Measurements from ENCODE around the gene VNN1.

The VNN1 gene, protein sequence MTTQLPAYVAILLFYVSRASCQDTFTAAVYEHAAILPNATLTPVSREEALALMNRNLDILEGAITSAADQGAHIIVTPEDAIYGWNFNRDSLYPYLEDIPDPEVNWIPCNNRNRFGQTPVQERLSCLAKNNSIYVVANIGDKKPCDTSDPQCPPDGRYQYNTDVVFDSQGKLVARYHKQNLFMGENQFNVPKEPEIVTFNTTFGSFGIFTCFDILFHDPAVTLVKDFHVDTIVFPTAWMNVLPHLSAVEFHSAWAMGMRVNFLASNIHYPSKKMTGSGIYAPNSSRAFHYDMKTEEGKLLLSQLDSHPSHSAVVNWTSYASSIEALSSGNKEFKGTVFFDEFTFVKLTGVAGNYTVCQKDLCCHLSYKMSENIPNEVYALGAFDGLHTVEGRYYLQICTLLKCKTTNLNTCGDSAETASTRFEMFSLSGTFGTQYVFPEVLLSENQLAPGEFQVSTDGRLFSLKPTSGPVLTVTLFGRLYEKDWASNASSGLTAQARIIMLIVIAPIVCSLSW

DNA sequence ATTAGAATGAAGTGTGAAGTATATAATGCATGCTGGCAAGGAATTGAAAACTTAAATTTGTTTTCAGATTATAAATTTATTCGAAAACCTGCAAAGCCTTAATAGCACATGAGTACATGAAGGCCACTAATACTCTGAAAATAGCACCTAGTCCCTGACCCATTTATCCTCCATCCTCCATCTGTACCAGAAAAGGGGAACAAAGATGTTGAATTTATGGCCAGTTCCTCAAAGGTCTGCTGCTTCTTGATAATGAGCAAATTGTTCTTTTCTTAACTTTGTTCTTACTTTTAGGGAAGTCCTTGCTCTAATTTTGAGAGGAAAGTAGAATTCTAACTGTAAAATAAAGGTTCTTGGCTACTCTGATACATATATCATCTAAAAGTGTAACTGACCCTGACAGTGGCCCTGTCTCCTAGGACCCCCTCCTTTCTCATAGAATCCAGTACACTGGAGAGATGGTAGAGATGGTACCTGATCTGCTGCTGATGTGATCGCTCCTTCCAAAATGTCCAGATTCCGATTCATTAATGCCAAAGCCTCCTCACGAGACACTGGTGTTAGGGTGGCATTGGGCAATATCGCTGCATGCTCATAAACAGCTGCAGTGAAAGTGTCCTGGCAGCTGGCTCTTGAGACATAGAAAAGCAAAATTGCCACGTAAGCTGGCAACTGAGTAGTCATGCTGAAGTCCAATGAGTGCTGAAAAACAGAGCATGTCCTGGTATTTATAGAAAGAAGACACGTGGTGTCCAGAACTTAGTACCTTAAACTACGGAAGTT lies at the start of gene VNN1:
Gene VNN1, minus strand, starts transcription at position 704 of the 783 bp plus-strand sequence. Its CDS starts 20 bp downstream, at position 684.
- DNase-seq: no peak

DNA sequence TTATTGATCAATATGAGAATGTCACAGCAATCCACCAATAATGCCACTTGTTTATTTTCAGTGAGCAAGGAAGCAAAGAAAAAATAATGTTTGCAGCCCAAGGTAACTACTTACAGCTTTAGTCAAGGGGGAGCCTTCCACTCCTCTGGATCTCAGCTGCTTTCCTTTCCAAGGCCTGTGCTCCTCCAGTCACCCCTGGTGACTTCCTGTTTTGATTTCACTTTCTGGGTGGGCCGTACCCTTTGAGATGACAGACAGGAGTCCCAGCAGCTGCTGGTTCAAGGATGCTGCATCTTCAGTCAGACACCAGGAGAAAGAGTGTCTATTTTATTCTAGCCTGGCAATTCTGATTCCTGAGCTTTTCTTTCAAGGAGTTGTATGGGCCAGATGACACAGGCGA lies 49.4 kb upstream of the VNN1 start:
- no peak for DNase-seq

DNA sequence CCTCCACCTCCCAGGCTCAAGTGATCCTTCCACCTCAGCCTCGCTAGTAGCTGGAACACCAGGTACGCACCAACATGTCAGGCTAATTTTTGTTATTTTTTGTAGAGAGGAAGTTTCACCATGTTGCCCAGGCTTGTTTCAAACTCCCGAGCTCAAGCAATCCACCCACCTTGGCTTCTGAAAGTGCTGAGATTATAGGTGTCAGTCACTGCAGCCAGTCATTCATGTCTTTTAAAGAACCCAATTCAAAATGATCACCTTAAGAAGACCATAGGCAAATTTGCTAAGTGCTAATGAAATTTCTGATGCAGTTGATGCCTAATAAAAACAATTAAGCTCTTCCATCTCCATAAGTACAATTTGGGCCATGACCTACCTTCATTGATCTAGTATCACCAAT lies 46.4 kb upstream of the VNN1 start:
- DNase-seq: no peak

DNA sequence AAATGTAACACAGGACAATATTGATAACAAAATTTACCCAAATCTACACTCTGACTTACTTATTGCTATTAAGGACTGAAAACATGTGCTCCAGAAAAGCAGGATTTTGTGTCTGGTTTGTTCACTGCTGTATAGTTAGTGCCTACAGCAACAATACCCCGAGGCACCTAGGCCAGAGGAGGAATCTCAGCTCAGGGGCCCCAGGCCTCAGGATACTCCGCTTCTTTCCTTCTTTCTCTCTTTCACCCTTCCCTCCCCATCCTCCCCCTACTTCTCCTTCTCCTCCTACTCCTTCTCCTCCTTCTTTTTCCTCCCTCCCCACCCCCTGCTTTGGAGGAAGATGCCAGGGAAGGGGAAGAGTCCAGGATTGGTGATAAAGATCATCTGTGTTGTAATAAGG lies 44.8 kb upstream of the VNN1 start:
- no peak for DNase-seq

DNA sequence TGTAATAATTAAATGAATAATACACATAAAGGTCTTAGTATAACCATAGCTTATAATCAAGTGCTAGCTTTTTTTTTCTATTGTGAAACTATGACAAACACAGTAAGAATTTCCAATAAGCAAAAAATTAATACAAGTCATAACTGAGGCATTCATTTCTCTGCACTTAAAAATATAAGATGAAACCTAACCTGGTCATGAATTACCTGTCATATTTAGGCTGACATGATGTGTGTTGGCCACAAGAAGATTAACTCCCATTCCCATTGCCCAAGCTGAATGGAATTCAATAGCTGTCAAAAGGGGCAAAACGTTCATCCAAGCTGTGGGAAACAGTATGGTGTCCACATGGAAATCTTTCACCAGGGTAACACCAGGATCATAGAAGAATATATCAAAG lies 38.4 kb upstream of the VNN1 start:
- DNase-seq: no peak

DNA sequence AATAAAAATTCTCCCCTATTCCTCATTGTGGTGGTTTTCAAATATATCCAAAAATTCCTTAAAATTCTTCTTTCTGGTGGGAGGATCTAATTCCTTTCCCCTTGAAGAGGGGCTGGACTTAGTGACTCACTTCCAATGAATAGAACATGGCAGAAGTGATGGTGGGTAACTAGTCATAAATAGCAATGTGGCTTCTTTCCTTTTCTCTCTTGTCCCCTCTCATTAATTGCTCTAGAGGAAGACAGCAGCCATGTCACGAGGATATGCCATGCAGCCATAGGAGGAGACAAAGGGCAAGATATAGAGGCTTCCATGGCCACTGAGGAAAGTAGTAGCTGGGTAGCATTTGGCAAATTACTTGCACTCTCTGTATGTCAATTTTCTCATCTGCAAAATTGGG lies 38.0 kb upstream of the VNN1 start:
- no peak for DNase-seq

DNA sequence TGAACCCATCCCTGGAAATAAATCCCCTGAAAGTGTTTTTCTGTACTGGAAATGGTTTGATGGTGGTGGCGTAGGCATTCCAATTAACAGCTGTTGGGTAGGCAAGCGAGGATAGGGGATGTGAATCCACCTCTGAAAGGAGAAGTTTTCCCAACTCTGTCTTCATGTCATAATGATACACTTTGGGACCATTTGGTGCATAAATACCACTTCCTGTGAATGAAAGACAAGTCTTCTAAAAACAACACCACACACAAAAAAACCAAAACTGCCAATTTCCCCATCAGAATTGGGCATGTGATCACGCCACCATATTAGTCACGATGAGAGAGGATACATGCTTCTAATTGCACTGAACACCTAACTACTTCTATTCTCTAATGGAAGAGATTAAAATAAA lies 37.5 kb upstream of the VNN1 start:
- no peak for DNase-seq

DNA sequence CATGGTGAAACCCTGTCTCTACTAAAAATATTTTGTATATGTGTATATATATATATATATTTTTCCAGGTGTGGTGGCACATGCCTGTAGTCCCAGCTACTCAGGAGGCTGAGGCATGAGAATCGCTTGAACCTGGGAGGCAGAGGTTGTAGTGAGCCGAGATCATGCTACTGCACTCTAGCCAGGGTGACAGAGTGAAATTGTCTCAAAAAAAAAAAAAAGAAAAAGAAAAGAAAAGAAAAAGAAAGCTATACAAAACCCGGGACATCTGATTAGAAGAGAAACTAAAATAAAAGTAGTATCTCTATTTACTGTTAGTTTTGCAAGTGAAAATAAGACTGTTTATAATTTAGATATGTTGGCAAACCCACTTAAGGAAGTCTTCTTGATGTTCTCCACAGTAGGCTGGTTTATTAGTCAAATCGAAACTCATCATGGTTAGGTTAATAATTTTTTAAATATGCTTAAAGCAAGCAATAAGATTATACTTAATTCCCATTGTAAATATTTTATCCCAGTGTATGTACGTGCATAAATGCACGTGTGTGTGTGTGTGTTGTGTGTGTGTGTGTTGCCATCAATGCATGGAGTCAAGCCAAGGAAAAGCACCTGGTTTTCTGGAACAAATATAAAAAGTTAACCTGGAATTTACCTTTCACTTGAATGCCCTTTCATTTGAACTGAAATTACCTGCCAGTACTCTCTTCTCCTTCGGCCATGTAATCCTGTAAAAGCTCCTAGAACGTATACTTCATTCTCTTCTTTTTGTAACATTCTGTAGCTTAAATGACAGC lies 36.8 kb upstream of the VNN1 start:
- DNase-seq: no peak

DNA sequence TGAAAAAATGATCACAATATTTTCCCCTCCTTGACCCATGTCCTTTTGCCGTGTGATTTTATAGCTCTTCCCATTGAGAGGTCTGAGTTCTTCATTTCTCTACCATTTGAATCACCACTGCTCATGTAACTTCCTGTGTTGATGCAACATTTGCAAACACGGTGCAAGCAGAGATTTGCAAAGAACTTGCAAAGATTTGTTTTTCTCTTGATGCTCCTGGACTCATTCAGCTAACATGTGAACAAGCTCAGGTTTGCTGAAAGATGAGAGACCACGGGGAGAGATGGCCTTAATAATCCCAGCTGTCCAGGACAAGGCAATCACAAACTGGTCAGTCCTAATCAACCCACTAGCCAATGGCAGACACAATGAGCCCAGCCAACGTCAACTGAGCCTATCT lies 35.3 kb upstream of the VNN1 start:
- DNase-seq: no peak

DNA sequence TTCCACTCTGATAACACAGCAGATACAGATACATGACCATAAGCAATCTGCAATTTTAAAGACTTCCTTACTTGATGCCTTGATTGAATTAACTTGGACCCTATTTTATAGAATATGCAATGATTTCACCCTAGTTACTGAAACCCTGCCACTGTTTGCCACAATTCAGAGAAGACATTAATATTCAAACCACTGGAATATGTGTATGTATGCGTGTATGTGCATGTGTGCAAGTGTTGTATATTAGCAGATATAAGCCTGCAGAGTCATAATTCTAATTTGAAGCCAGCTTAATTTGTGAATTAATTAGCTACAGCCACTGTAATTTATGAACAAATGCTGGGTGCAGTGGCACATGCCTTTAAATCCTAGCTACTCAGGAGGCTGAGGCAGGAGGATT lies 34.6 kb upstream of the VNN1 start:
- DNase-seq: no peak

DNA sequence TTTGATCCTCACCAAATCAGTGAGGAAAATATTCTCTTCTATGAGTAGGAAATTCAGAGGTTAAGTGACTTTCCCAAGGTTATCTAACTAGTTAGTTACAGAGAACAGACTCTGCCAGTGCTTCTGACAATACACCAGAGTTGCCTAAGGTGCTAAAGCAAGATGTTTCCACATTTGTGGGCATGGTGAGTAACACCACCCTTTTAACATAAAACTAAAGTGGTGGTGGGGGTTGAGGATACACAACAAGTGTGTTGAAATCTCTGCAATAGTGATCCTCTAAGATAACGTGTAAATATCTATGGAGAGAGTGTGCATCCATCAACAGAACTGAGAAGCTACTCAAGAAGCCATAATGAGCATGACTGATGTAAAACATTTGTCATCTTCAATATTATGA lies 32.2 kb upstream of the VNN1 start:
- no peak for DNase-seq

DNA sequence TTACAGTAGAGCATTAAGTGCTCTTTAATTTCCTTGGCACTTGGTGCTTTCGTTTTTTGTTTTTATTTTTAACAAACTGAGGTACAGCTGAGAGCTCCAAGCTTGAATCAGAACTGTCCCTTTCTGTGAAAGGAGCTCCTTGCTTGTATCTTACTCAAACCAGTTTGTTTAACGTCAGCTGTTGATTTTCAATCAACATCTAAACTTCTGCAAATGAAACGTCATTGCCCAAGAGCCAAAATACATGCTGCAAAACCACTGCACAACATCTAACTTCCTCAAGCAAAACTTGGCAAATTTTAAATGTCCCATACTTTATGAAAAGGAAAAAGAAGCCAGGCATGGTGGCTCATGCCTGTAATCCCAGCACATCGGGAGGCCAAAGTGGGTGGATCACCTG lies 28.6 kb upstream of the VNN1 start:
- DNase-seq: no peak

DNA sequence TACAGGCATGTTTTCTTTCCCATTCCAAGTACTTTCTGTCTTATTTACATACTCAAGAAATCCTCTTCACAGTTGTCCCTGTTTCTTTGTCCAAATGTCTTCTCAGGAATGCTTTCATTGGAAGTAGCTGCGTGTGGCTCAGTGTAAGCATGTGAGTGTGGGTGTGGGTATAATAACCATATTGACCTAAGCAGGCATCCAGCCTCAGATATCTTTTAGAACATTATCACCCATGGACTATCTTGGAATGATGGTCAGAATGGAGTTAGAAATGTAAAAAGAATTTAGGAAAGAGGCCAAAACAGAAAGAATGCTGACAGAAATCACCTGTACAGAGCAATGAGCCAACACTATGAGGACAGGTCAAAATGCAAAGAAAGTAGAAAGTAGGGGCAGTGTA lies 27.4 kb upstream of the VNN1 start:
- no peak for DNase-seq

DNA sequence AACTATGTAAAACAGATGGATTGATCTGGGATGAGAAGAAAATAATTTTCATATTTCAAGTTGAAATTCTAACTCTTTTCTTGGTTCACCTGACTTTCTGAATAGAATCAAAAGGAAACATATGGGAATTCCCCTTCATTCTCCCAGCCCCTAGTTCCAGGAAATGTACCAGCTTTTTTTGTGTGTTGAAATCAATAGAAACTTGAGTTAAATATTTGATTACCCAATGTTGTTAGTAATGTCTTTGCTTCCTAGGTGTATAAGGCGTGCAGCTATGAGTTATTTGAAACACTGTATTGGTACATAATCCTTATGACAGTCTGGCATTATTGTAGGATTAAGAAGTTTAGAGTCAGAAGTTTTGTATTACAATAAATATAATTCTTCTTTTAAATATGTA lies 22.4 kb upstream of the VNN1 start:
- DNase-seq: no peak

DNA sequence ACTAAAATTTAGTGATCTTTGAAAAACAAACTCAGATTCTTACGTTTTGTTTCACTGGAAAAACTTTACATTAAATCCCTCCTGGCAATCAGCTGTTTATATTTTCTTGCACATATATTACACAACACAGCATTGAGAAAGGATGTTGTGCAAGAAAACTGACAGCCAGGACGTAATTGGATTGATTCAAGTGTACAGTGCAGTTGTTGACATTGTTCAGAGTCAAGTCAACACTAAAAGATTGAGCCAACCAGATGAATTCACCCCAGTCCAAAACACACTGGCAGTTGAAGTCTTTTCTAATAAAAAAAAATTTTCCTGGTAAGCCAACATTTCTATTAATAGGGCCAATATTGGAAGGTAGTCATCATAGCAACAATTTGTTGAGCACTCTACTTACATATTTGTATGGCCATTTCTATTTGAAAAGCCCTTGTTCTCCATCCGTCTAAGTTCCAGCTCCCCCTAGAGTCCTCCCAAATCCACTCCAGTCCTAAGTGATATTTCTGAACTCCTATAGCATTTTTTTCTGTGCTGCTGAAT lies 20.9 kb upstream of the VNN1 start:
- no peak for DNase-seq

DNA sequence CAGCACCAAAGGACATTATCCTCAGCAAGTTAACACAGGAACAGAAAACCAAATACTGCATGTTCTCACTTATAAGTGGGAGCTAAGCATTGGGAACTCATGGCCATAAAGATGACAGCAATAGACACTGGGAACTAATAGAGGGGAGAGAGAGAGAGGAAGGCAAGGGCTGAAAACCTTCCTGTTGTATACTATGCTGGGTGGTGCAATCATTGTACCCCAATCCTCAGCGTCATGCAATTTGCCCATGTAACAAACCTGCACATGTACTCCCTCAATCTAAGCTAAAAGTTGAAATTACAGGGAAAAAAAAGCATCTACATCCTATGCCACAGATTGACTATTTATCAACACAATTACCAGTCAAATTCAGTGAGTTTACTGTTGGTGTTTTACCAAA lies 20.0 kb upstream of the VNN1 start:
- no peak for DNase-seq

DNA sequence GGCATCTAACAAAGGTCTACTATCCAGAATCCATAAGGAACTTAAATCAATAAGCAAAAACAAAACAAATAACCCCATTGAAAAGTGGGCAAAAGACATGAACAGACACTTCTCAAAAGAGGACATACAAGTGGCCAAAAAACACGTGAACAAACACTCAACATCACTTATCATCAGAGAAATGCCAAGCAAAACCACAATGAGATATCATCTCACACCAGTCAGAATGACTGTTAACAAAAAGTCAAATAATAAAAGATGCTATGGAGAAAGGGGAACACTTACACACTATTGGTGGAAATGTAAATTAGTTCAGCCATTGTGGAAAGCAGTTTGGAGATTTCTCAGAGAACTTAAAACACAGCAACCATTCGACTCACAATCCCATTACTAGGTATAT lies 19.4 kb upstream of the VNN1 start:
- no peak for DNase-seq

DNA sequence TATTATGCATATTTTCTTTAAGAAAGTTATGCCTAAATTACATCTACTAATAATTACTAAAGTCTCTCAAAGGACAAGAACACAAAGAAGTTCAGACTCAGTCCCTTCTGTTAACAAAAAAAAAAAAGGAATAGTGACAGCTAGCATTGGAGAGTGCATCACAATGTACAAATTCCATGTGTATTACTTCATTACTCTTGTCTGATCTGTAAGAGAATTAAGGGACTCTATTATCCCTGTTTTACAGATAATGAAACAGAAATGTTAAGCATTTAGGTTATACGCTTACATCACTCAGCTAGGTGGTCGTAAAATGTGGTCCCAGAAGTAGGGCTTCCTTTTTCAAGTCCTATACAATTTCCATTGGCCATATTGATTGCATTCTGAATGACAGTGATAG lies 17.2 kb upstream of the VNN1 start:
- no peak for DNase-seq

DNA sequence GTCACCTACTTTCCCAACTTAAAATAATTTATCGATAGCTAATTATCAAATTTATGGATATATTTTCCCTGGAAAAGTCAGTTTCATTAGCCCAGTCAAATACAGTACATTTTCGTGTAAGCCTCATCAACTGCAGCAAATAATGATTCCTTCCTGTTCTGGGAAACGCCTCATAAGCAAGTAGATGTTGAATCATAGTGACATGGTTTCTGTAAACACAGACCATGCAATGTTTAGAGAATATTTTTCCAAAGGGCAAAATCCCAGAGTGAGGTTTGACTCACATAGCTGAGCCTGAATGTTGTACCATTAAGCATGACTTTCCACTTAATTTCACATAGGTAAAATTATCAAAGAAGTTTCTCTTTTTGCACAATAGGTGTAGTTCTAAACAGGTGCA lies 16.7 kb upstream of the VNN1 start:
- no peak for DNase-seq

DNA sequence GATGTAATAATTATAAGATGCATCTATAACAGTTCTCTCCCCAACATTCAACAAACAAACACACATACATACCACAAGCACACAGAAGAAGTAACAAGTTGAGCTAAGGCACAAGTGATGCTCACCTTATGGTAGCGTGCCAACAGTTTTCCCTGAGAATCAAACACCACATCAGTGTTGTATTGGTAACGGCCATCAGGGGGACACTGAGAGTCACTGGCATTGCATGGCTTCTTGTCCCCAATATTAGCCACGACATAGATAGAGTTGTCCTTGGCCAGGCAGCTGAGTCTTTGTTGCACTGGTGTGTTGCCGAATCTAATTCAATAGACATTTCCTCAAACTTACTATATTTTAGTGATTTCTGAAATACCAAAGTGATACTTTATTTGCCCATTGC lies 14.8 kb upstream of the VNN1 start:
- no peak for DNase-seq

DNA sequence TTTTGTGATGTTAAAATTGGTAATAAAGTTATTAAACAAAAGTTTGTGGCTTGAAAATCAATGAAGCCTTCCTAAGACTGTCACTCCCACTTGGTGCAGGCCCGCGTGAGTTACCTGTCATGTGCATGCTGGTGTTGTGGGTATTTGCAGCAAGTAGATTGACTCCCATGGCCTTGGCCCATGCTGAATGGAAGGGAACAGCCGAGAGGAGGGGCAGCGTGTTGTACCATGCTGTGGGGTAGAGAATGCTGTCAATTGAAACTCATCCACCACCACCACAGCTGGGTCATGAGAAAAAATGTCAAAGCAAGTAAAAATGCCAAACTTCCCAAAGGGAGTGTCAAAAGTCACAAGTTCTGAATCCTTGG lies 12.7 kb upstream of the VNN1 start:
- DNase-seq: no peak

DNA sequence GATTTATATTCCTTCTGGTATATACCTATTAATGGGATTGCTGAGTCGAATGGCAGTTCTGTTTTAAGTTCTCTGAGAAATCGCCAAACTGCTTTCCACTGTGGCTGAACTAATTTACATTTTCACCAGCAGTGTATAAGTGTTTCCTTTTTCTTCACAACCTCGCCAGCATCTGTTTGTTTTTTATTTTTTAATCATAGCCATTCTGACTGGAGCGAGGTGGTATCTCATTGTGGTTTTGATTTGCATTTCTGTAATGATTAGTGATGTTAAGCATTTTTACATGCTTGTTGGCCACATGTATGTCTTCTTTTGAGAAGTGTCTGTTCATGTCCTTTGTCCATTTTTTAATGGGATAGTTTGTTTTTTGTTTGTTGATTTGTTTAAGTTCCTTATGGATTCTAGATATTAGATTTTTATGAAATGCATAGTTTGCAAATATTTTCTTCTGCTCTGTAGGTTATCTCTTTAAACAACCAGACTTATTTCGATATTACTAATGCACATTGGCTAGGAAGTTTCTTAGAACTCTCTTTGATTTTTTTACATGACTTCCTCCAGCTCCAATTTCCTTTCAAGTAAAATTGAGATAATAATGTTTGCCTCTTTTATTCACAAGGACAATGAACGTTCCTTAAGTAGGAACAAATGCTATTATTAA lies 12.2 kb upstream of the VNN1 start:
- DNase-seq: no peak

DNA sequence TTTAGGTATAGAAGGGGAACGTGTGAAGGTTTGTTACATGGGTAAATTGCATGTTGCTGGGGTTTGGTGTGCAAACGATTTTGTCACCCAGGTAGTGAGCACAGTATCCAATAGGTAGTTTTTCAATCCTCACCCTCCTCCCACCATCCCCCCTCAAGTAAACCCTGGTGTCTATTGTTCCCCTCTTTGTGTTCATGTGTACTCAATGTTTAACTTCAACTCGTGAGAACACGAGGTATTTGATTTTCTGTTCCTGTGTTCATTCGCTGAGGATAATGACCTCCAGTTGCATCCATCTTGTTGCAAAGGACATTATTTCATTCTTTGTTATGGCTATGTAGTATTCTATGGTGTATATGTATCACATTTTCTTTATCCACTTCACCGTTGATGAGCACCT lies 11.6 kb upstream of the VNN1 start:
- no peak for DNase-seq

Data from NCI-H1105 (cell line).